Body of pancreas (tissue), 4 donors: ENCODE data around the gene ARHGAP33. TPM values are rescaled to one million over a fixed set of nuclear protein-coding genes. Genes with fewer than 3 reads are reported as not detected.
"Not testable (repeated sequence)": the region's sequence is repeated elsewhere in the genome, so short reads cannot be mapped to it uniquely, and the experiment has no call there.

ENCODE experiments used
- ATAC-seq: fragments of 150-250 bp; one replicate; pipeline ENCODE4 v1.9.1; 2016
- DNase-seq, 4 donors: peaks; one replicate each; pipeline ENCODE4 v3.0.0-alpha.2; 2019
- H3K27ac ChIP-seq, 4 donors: fragments of 200-600 bp; sonication (generic); 1 replicate in 3 of 4; 2 replicates in 1 of 4; pipeline versions ENCODE4 v1.5.1 to v1.6.1; 2016 to 2019; ENCODE audit warnings: mild to moderate bottlenecking in 1 of 4, mixed read lengths in 1 of 4, moderate library complexity in 1 of 4
- H3K27me3 ChIP-seq, 2 donors: fragments of 200-600 bp; sonication (generic); one replicate each; pipeline ENCODE4 v1.6.0; 2016; ENCODE audit warnings: mild to moderate bottlenecking in 1 of 2
- H3K36me3 ChIP-seq, 2 donors: fragments of 200-600 bp; sonication (generic); replicated peaks in 1 of 2; 2 replicates each; pipeline ENCODE4 v1.5.1; 2016; ENCODE audit warnings: low read depth in 2 of 2; ENCODE audit not compliant: insufficient read depth in 1 of 2
- H3K4me1 ChIP-seq: fragments of 200-600 bp; sonication (generic); one replicate; pipeline ENCODE4 v1.6.0; 2016
- H3K4me3 ChIP-seq, 2 donors: fragments of 200-600 bp; sonication (generic); 1 replicate in 1 of 2; 2 replicates in 1 of 2; pipeline ENCODE4 v1.5.1; 2016 to 2019
- H3K9me3 ChIP-seq, 3 donors: fragments of 200-600 bp; sonication (generic); 1 replicate in 2 of 3; 2 replicates in 1 of 3; pipeline ENCODE4 v1.5.1; 2016
- POLR2A ChIP-seq, 3 donors: fragments of 450-650 bp; IDR thresholded peaks; one replicate each; pipeline ENCODE4 v1.6.1; 2016; ENCODE audit warnings: antibody characterized with exemption in 3 of 3, mild to moderate bottlenecking in 2 of 3
- WGBS, 2 donors: methylation state at CpG; one replicate each; pipeline ENCODE4 v1.1.5; 2017; 5-methylcytosine and 5-hydroxymethylcytosine counted together
- intact Hi-C: fragments of 100-400 bp; cut with DNase I; formaldehyde crosslinking; loops from one replicate; pipeline ENCODE4 v1.15.1; 2023
- total RNA-seq, 2 donors: library from RNA; depleted of rRNA; stranded (reverse); fragments of >200 nt; gene quantifications; one replicate each; pipeline ENCODE4 v1.1.0, GENCODE V29; 2016
- TF ChIP-seq, protein P1 (sequence below), 7 experiments: fragments of 450-650 bp in 4 of 7; fragments of 200-600 bp in 3 of 7; sonication (generic) in 3 of 7; IDR thresholded peaks; one replicate each; pipeline ENCODE4 v1.5.1; 2016 to 2019; ENCODE audit warnings: antibody characterized with exemption in 7 of 7

Gene ARHGAP33
- total RNA-seq, 2 donors from 2014 or later = 8.6 to 71.5 TPM

DNA sequence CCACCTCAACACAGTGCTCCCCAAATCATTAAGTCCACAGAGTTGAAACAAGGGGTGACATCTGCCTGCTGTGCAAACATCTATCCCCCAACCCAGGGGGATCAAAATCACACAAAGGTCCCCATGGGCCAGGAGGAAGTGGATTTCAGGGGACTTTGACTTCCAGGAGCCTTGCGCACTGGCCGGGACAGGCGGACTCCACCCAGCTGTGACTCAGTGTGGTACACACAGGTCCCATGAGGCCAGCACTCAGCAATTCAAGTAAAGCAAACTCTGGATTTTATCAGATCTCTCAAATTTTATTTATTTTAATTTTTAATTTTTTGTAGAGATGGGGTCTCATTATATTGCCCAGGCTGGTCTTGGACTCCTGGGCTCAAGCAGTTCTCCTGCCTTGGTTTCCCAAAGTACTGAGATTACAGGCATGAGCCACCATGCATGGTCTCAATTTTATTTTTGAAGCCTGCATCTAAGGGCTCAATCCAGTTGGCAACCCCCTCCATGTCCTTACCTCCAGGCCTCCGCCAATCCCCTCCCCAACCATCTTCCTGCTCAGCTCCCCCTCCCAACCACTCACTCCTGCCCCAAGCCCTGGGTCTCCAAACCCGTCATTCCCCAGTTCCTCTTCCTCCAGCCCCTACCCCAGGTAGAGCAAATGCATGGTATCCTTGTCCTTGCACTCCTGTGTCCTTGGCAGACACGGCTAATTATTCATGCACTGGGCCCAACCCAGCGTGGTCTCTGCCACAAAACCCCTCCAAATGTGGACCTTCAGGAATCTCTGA lies 18.2 kb downstream of the ARHGAP33 start:
- Histone ChIP-seq H3K27me3 (no peaks in the 10 kb centered on the region), H3K36me3 (no peaks in the 10 kb centered on the region), H3K27ac (no peak overlapping the region), H3K4me1 (peaks cover 20% of the 10 kb centered on the region), H3K4me3 (no peak overlapping the region), H3K9me3 (no peaks in the 10 kb centered on the region)
- 82 to 86% methylated on average over 7 of the region's 7 CpGs for WGBS, 2 donors
- TF ChIP-seq, protein P1, sequence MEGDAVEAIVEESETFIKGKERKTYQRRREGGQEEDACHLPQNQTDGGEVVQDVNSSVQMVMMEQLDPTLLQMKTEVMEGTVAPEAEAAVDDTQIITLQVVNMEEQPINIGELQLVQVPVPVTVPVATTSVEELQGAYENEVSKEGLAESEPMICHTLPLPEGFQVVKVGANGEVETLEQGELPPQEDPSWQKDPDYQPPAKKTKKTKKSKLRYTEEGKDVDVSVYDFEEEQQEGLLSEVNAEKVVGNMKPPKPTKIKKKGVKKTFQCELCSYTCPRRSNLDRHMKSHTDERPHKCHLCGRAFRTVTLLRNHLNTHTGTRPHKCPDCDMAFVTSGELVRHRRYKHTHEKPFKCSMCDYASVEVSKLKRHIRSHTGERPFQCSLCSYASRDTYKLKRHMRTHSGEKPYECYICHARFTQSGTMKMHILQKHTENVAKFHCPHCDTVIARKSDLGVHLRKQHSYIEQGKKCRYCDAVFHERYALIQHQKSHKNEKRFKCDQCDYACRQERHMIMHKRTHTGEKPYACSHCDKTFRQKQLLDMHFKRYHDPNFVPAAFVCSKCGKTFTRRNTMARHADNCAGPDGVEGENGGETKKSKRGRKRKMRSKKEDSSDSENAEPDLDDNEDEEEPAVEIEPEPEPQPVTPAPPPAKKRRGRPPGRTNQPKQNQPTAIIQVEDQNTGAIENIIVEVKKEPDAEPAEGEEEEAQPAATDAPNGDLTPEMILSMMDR (IDR thresholded peaks at IDR 0.05) = no peak
- TF ChIP-seq POLR2A (IDR thresholded peaks at IDR 0.05) = no peak
- DNase-seq (no peak), ATAC-seq (no peak)
- intact Hi-C loops = no loop called here

DNA sequence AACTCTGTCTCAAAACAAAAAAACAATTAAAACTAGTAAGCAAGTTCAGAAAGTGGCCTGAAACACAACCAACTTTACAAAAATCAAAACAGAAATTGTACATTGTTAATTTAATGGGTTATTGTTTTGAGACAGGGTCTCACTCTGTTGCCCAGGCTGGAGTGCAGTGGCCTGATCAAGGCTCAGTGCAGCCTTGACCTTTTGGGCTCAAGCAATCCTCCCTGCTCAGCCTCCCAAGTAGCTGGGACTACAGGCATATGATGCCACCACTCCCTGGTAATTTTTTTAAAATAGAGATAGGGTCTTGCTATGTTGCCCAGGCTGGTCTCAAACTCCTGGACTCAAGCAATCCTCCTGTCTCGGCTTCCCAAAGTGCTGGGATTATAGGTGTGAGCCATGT lies 20.2 kb downstream of the ARHGAP33 start:
- intact Hi-C loops, DNase-seq, H3K4me3 ChIP-seq, ATAC-seq, H3K9me3 ChIP-seq, H3K27me3 ChIP-seq, H3K27ac ChIP-seq, H3K36me3 ChIP-seq: not testable (repeated sequence)
- H3K4me1 ChIP-seq = peaks cover 20% of the 10 kb centered on the region
- WGBS, 2 donors = 70 to 100% methylated on average over 1 of the region's 1 CpG

DNA sequence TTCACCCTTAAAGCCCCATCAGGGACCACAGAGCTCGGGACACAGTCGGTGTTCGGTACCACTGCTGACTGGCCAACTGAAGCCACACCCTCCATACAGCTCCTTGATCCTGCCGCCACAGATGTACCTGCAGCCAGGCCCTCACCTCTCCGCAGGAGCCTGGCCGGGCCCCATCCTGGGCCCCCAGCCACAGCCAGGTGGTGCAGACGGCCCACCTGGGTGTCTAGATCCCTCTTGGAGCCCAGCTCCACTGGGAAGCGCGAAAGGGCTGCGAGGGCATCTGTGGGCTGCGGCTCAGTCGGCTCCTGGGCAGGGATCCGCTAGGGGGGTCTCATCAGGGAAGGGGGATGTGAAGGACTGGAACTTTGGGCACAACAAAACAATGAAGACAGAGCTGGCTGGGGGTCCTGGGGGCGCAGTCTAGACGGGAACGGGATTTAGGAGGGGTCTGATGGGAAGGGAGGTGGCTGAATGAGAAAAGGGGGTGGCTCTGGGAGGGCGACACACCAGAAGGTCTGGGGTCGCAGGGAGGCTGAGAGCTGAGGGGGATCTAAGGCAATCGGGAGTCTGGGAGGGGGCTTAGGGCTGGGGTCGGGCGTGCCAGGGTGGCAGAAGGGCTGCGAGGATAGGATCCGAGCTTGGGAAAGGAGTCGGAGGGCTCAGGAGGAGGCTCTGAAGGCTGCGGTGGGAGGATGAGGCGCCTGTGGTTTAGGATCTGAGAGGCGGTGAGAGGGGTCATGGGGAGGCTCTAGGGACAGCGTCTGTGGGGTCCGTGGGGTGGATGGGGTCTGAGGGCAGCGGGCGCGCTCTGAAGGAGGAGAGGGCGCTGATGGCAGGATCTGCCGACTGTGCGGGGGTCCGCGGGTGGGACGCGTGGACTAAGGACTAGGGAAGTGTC lies 21.5 kb downstream of the ARHGAP33 start:
- ATAC-seq (no peak), DNase-seq (no peak)
- intact Hi-C loops = no loop called here
- Histone ChIP-seq H3K9me3 (no peaks in the 10 kb centered on the region), H3K4me1 (peaks cover 7% of the 10 kb centered on the region), H3K27me3 (no peaks in the 10 kb centered on the region), H3K36me3 (no peaks in the 10 kb centered on the region), H3K4me3 (no peak overlapping the region), H3K27ac (no peak overlapping the region)
- WGBS, 2 donors = 30 to 43% methylated on average over 33 to 39 of the region's 39 CpGs
- TF ChIP-seq, protein P1 (IDR thresholded peaks at IDR 0.05) = no peak
- no peak for TF ChIP-seq POLR2A (IDR thresholded peaks at IDR 0.05)

DNA sequence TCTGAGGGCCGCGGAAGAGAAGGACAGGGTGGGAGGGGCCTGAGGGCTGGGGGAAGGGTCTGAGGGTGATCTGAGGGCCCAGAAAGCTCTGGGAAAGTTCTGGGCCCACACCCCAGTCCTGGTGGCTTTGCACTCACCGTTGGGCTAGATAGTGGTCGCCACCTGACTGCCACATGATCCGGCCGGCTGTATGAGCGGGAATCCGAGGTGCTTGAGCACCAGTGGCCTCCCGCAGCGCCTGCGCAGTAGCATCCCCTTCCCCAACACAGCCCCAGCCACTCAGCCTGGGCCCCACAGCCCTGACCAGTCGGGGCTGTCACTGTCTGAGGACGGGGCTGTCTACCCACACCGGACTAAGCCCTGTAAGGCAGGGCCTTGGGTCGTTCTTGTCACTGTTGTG lies 22.3 kb downstream of the ARHGAP33 start:
- no peaks in the 10 kb centered on the region for H3K4me1 ChIP-seq
- peak; percentile 6 for ATAC-seq
- intact Hi-C loops = no loop called here
- no peaks in the 10 kb centered on the region for H3K27me3 ChIP-seq
- H3K4me3 ChIP-seq = no peak overlapping the region
- TF ChIP-seq, protein P1 (IDR thresholded peaks at IDR 0.05) = no peak
- TF ChIP-seq POLR2A (IDR thresholded peaks at IDR 0.05) = no peak
- DNase-seq = peak in 1 of 4 donors; percentile 44
- WGBS, 2 donors = 19 to 30% methylated on average over 8 to 15 of the region's 15 CpGs
- no peaks in the 10 kb centered on the region for H3K36me3 ChIP-seq
- H3K9me3 ChIP-seq = no peaks in the 10 kb centered on the region
- H3K27ac ChIP-seq = no peak overlapping the region

DNA sequence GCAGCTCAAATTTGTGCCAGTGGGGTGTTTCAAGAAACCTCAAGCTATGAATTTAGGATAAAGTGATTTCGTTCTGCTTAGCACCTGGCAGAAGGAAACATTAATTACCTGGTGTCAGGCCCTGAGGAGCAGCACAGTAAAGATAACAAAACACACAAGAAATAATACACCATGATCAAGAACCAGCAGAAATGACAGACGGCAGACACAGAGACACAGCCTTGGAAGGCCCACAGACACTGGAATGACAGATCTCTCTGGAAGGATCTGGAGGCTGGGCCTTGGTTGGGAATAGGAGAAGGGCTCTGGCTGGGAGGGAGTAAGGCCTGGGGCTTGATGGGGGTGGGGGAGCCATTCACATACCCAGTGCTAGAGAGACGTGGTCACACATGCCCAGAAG lies 26.5 kb downstream of the ARHGAP33 start:
- H3K36me3 ChIP-seq = no peaks in the 10 kb centered on the region
- no peaks in the 10 kb centered on the region for H3K4me1 ChIP-seq
- 65 to 75% methylated on average over 3 of the region's 3 CpGs for WGBS, 2 donors
- H3K4me3 ChIP-seq = no peak overlapping the region
- H3K27me3 ChIP-seq = no peaks in the 10 kb centered on the region
- TF ChIP-seq, protein P1 (IDR thresholded peaks at IDR 0.05) = no peak
- no peak for TF ChIP-seq POLR2A (IDR thresholded peaks at IDR 0.05)
- no peaks in the 10 kb centered on the region for H3K9me3 ChIP-seq
- intact Hi-C loops = no loop called here
- ATAC-seq (no peak), DNase-seq (no peak)
- H3K27ac ChIP-seq = no peak overlapping the region
